HCT116 (cell line): ENCODE results near the gene ATOH8. TPM values are rescaled to one million over a fixed set of nuclear protein-coding genes. Genes with fewer than 3 reads are reported as not detected.

Source experiments
- ATAC-seq: fragments of 200-7000 bp; cut with Tn5 transposase; 2 replicates; pipeline ENCODE4 v1.9.1; 2020; ENCODE audit warnings: mild to moderate bottlenecking, moderate library complexity
- BruUV-seq: library from RNA; stranded (reverse); fragments of 400-500 nt; replicated peaks from 2 replicates; lab custom pipeline; 2021; lab: Mats Ljungman, UMichigan
- CTCF ChIA-PET: fragments of 300-600 bp; sonication (Branson Sonifier 250); formaldehyde crosslinking; loops from one replicate; lab custom pipeline; 2021; ENCODE audit warnings: antibody characterized with exemption; lab: Charles Lee
- POLR2A ChIA-PET: fragments of 300-600, 350-600 bp; sonication (Branson Sonifier 250); formaldehyde crosslinking; loops from one replicate; lab custom pipeline; 2021; ENCODE audit warnings: antibody characterized with exemption; lab: Charles Lee
- RAD21 ChIA-PET, 2 experiments: fragments of 300-600 bp; sonication (Branson Sonifier 250); formaldehyde crosslinking; loops; one replicate each; lab custom pipeline; 2023; ENCODE audit warnings: low total read pairs in 2 of 2; ENCODE audit not compliant: uncharacterized antibody in 2 of 2, unreplicated experiment in 2 of 2, low non-redundant PET in 1 of 2; lab: Charles Lee
- DNase-seq: peaks from one replicate; pipeline ENCODE4 v3.0.0-alpha.2; 2010; ENCODE audit warnings: low read depth, low spot score
- H2AFZ ChIP-seq: fragments of 200-600 bp; shearing (Covaris generic), sonication (generic); 2 replicates; pipeline ENCODE4 v1.6.1; 2017; ENCODE audit warnings: low read depth, mixed run types, mixed read lengths, antibody characterized with exemption, low read length; ENCODE audit not compliant: poor library complexity, severe bottlenecking
- H3K27ac ChIP-seq: 2 replicates; pipeline ENCODE4 v1.5.1; 2012; ENCODE audit warnings: low read depth, low read length
- H3K27me3 ChIP-seq: fragments of 200-600 bp; sonication (generic); 2 replicates; pipeline ENCODE4 v1.6.1; 2016; ENCODE audit warnings: mixed run types, low read length, mixed read lengths; ENCODE audit not compliant: insufficient read depth
- H3K36me3 ChIP-seq, 2 experiments: fragments of 200-500 bp in 1 of 2; fragments of 200-600 bp in 1 of 2; sonication (Bioruptor generic) in 1 of 2; sonication (generic) in 1 of 2; 2 replicates each; pipeline versions ENCODE4 v1.5.1 to v1.6.1; 2014 to 2016; ENCODE audit warnings: low read length in 2 of 2, inconsistent platforms in 1 of 2, mixed read lengths in 1 of 2, mixed run types in 1 of 2; ENCODE audit not compliant: insufficient read depth in 2 of 2, control insufficient read depth in 1 of 2
- H3K4me1 ChIP-seq, 2 experiments: fragments of 200-600 bp in 1 of 2; sonication (generic) in 1 of 2; 2 replicates each; pipeline versions ENCODE4 v1.5.1 to v1.6.1; 2012 to 2017; ENCODE audit warnings: low read length in 2 of 2, inconsistent platforms in 1 of 2, mild to moderate bottlenecking in 1 of 2, mixed read lengths in 1 of 2, mixed run types in 1 of 2, moderate library complexity in 1 of 2; ENCODE audit not compliant: insufficient read depth in 2 of 2, control insufficient read depth in 1 of 2
- H3K4me2 ChIP-seq: fragments of 200-600 bp; sonication (generic); 2 replicates; pipeline ENCODE4 v1.6.1; 2017; ENCODE audit warnings: mixed run types, low read length, mixed read lengths
- H3K4me3 ChIP-seq, 2 experiments: fragments of 200-600 bp in 1 of 2; sonication (generic) in 1 of 2; replicated peaks in 1 of 2; 2 replicates each; pipeline ENCODE4 v1.5.1; 2011 to 2016; ENCODE audit warnings: low read length in 2 of 2, control low read depth in 1 of 2, low read depth in 1 of 2, mild to moderate bottlenecking in 1 of 2, mixed read lengths in 1 of 2, mixed run types in 1 of 2
- H3K79me2 ChIP-seq: fragments of 200-600 bp; sonication (generic); 2 replicates; pipeline ENCODE4 v1.6.1; 2017; ENCODE audit warnings: mild to moderate bottlenecking, mixed run types, low read length, moderate library complexity, mixed read lengths; ENCODE audit not compliant: insufficient read depth
- H3K9ac ChIP-seq: fragments of 200-600 bp; sonication (generic); 2 replicates; pipeline ENCODE4 v1.6.1; 2016; ENCODE audit warnings: low read length, mixed read lengths
- H3K9me2 ChIP-seq: fragments of 200-600 bp; sonication (generic), shearing (Covaris generic); 2 replicates; pipeline ENCODE4 v1.6.1; 2017; ENCODE audit warnings: mixed run types, mild to moderate bottlenecking, moderate library complexity; ENCODE audit not compliant: insufficient read depth
- H3K9me3 ChIP-seq, 2 experiments: fragments of 200-500 bp in 1 of 2; fragments of 200-600 bp in 1 of 2; sonication (Bioruptor generic) in 1 of 2; sonication (generic) in 1 of 2; 2 replicates each; pipeline ENCODE4 v1.6.1; 2014 to 2017; ENCODE audit warnings: low read length in 2 of 2, mixed read lengths in 2 of 2, inconsistent platforms in 1 of 2, low read depth in 1 of 2, mild to moderate bottlenecking in 1 of 2, mixed run types in 1 of 2, moderate library complexity in 1 of 2; ENCODE audit not compliant: control insufficient read depth in 1 of 2, insufficient read depth in 1 of 2
- H4K20me1 ChIP-seq: fragments of 200-600 bp; sonication (generic), shearing (Covaris generic); 2 replicates; pipeline ENCODE4 v1.6.1; 2017; ENCODE audit warnings: mixed run types, mild to moderate bottlenecking, moderate library complexity; ENCODE audit not compliant: insufficient read depth
- CBX3 ChIP-seq: IDR thresholded peaks from 2 replicates; pipeline ENCODE4 v1.6.1; 2012; ENCODE audit warnings: low read depth
- CEBPB ChIP-seq: IDR thresholded peaks from 2 replicates; pipeline ENCODE4 v1.6.1; 2012; ENCODE audit warnings: low read depth
- EGR1 ChIP-seq: IDR thresholded peaks from 2 replicates; pipeline ENCODE4 v1.6.1; 2012; ENCODE audit warnings: low read depth
- ELF1 ChIP-seq: IDR thresholded peaks from 2 replicates; pipeline ENCODE4 v1.6.1; 2012; ENCODE audit warnings: low read depth, borderline replicate concordance
- EZH2phosphoT487 ChIP-seq: fragments of 200-600 bp; IDR thresholded peaks from 2 replicates; pipeline ENCODE4 v1.6.1; 2018; ENCODE audit warnings: antibody characterized with exemption, borderline replicate concordance
- FOSL1 ChIP-seq: IDR thresholded peaks from 2 replicates; pipeline ENCODE4 v1.6.1; 2012; ENCODE audit warnings: low read depth
- JUND ChIP-seq: IDR thresholded peaks from 2 replicates; pipeline ENCODE4 v1.6.1; 2012
- MAX ChIP-seq: IDR thresholded peaks from 2 replicates; pipeline ENCODE4 v1.6.1; 2012
- POLR2A ChIP-seq: IDR thresholded peaks from 2 replicates; pipeline ENCODE4 v1.7.0; 2011; ENCODE audit warnings: borderline replicate concordance; ENCODE audit not compliant: insufficient read depth, insufficient read length; ENCODE audit errors: extremely low read depth
- POLR2AphosphoS5 ChIP-seq: IDR thresholded peaks from 2 replicates; pipeline ENCODE4 v1.6.1; 2011; ENCODE audit warnings: mild to moderate bottlenecking, low read depth, low read length, moderate library complexity
- RAD21 ChIP-seq: IDR thresholded peaks from 2 replicates; pipeline ENCODE4 v1.6.1; 2012; ENCODE audit warnings: low read depth, mild to moderate bottlenecking
- SIN3A ChIP-seq: IDR thresholded peaks from 2 replicates; pipeline ENCODE4 v1.6.1; 2012; ENCODE audit warnings: low read depth
- SP1 ChIP-seq: IDR thresholded peaks from 2 replicates; pipeline ENCODE4 v1.6.1; 2012; ENCODE audit warnings: low read depth
- TCF7L2 ChIP-seq: IDR thresholded peaks from 2 replicates; pipeline ENCODE4 v1.7.0; 2011; ENCODE audit warnings: borderline replicate concordance, inconsistent platforms; ENCODE audit not compliant: insufficient read depth, insufficient read length; ENCODE audit errors: extremely low read depth
- ZFX ChIP-seq: fragments of 450-650 bp; IDR thresholded peaks from 2 replicates; pipeline ENCODE4 v1.6.1; 2017
- ZNF274 ChIP-seq: fragments of 200-500 bp; sonication (Bioruptor generic); IDR thresholded peaks from 2 replicates; pipeline ENCODE4 v1.6.1; 2014; ENCODE audit warnings: mild to moderate bottlenecking, low read depth, low read length, inconsistent platforms
- intact Hi-C: fragments of 100-400 bp; cut with micrococcal nuclease; formaldehyde crosslinking; loops from 2 replicates; pipeline ENCODE4 v1.10.0; 2022
- total RNA-seq: library from RNA; stranded (reverse); gene quantifications from one replicate; pipeline ENCODE4 v1.2.1, GENCODE V29; 2021; ENCODE audit not compliant: unreplicated experiment
- TF ChIP-seq, protein P1 (sequence below): IDR thresholded peaks from 2 replicates; pipeline ENCODE4 v1.6.1; 2012; ENCODE audit warnings: low read depth
- TF ChIP-seq, protein P2 (sequence below): IDR thresholded peaks from 2 replicates; pipeline ENCODE4 v1.6.1; 2012

Gene ATOH8
- total RNA-seq, 1 experiment from 2014 or later: 0.74 TPM

GRCh38 chr2:85757860-85758259 is 4.1 kb downstream of the ATOH8 start:
- ChIA-PET CTCF (no interaction called here), POLR2A (no interaction called here), RAD21 (no interaction called here)
- Histone ChIP-seq H3K79me2 (no peaks in the 10 kb centered on the region), H3K4me1 (peaks cover 20 to 29% of the 10 kb centered on the region in 2 experiments), H3K27me3 (peaks cover 33% of the 10 kb centered on the region), H3K27ac (no peak overlapping the region), H3K36me3 (no peaks in the 10 kb centered on the region), H2AFZ (no peak overlapping the region), H3K9me3 (no peaks in the 10 kb centered on the region), H3K4me3 (no peak overlapping the region), H3K9ac (no peak overlapping the region), H3K4me2 (no peak overlapping the region), H4K20me1 (no peaks in the 10 kb centered on the region), H3K9me2 (no peaks in the 10 kb centered on the region)
- intact Hi-C loops: no loop called here
- DNase-seq (no peak), ATAC-seq (no peak)
- TF ChIP-seq, protein P1, sequence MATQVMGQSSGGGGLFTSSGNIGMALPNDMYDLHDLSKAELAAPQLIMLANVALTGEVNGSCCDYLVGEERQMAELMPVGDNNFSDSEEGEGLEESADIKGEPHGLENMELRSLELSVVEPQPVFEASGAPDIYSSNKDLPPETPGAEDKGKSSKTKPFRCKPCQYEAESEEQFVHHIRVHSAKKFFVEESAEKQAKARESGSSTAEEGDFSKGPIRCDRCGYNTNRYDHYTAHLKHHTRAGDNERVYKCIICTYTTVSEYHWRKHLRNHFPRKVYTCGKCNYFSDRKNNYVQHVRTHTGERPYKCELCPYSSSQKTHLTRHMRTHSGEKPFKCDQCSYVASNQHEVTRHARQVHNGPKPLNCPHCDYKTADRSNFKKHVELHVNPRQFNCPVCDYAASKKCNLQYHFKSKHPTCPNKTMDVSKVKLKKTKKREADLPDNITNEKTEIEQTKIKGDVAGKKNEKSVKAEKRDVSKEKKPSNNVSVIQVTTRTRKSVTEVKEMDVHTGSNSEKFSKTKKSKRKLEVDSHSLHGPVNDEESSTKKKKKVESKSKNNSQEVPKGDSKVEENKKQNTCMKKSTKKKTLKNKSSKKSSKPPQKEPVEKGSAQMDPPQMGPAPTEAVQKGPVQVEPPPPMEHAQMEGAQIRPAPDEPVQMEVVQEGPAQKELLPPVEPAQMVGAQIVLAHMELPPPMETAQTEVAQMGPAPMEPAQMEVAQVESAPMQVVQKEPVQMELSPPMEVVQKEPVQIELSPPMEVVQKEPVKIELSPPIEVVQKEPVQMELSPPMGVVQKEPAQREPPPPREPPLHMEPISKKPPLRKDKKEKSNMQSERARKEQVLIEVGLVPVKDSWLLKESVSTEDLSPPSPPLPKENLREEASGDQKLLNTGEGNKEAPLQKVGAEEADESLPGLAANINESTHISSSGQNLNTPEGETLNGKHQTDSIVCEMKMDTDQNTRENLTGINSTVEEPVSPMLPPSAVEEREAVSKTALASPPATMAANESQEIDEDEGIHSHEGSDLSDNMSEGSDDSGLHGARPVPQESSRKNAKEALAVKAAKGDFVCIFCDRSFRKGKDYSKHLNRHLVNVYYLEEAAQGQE: no peak
- TF ChIP-seq CBX3: no peak
- no peak for TF ChIP-seq RAD21
- no peak for TF ChIP-seq JUND
- TF ChIP-seq POLR2A: no peak
- TF ChIP-seq POLR2AphosphoS5: no peak
- no peak for TF ChIP-seq TCF7L2
- no peak for TF ChIP-seq ELF1
- TF ChIP-seq, protein P2, sequence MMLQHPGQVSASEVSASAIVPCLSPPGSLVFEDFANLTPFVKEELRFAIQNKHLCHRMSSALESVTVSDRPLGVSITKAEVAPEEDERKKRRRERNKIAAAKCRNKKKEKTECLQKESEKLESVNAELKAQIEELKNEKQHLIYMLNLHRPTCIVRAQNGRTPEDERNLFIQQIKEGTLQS: no peak
- TF ChIP-seq MAX: no peak
- no peak for TF ChIP-seq SIN3A
- TF ChIP-seq SP1: no peak
- TF ChIP-seq ZFX: no peak
- no peak for TF ChIP-seq CEBPB
- TF ChIP-seq ZNF274: no peak
- TF ChIP-seq FOSL1: no peak
- TF ChIP-seq EZH2phosphoT487: no peak
- no peak for TF ChIP-seq EGR1
- BruUV-seq: no TSS peak
